NCI-H1436 (cell line): Measurements from ENCODE around the gene TCF12.
"Not testable (repeated sequence)": the region's sequence is repeated elsewhere in the genome, so short reads cannot be mapped to it uniquely, and the experiment has no call there.

ENCODE experiments used
- DNase-seq: peaks from one replicate; lab custom pipeline; 2025; lab: John Stamatoyannopoulos, UW

Gene TCF12

GRCh38 chr15:56978898-56979662, 60.6 kb downstream of the TCF12 start:
- DNase-seq = no peak

GRCh38 chr15:56980473-56980872, 62.0 kb downstream of the TCF12 start:
- no peak for DNase-seq

GRCh38 chr15:56981160-56981559, 62.7 kb downstream of the TCF12 start:
- no peak for DNase-seq

- no peak for DNase-seq
Observed at GRCh38 chr15:56982987-56983386, 64.5 kb downstream of the TCF12 start.

GRCh38 chr15:56984681-56985481, 66.4 kb downstream of the TCF12 start:
- no peak for DNase-seq

DNA sequence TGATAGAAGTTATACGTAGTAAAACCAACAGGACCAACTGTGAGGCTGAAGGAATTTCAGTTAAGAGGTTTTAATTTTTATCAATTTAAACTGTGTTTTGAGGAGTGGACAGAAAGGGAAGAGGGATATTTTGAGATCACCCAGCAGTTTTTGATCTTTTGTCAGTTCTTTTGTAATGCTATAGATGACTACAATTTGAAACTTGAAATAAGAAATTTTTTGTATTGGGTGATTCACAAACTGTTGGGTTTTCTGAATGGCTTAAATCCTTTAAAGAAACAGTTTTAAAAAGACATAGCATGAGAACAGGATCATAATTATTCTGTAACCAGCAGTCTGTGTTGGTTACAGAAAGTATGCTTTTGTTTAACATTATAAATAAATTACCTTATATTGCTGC, 67.4 kb downstream of the TCF12 start:
- no peak for DNase-seq

GRCh38 chr15:56987286-56987685, 68.8 kb downstream of the TCF12 start:
- DNase-seq = no peak

GRCh38 chr15:56988219-56988618, 69.8 kb downstream of the TCF12 start:
- no peak for DNase-seq

GRCh38 chr15:56989411-56989924, 71.0 kb downstream of the TCF12 start:
- no peak for DNase-seq

- DNase-seq = no peak
Observed at GRCh38 chr15:56991017-56991416, 72.6 kb downstream of the TCF12 start.

DNA sequence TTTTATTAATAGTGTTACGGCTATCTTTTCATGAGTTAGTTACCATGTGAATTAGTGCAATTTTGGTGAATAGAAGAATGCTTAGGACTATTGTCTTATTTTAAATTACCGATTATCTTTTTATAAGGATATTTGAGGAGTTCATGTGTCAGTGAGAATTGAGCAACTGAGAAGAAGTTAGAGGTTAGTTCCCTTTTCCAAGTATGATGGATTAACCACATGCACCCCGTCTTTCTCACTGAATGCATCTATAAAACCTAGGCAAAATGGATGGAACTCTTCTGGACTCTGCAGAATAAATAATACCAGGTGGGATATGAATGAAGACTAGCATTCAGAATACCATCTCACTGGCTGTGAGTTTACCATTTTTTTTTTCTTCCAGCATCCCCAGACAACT, 74.3 kb downstream of the TCF12 start:
- no peak for DNase-seq

- no peak for DNase-seq
Observed at GRCh38 chr15:56994280-56994679, 75.8 kb downstream of the TCF12 start.

DNA sequence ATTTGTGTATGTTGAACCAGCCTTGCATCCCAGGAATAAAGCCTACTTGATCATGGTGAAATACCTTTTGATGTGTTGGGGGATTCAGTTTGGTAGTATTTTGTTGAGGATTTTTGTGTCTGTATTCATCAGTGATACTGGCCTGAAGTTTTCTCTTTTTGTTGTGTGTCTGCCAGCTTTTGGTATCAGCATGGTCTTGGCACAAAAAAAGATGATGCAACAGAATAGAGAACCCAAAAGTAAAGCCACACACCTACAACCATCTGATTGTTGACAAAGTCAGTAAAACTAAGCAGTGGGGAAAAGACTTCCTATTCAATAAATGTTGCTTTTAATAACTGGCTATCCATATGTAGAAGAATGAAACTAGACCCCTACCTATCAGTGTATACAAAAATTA, 77.6 kb downstream of the TCF12 start:
- no peak for DNase-seq

DNA sequence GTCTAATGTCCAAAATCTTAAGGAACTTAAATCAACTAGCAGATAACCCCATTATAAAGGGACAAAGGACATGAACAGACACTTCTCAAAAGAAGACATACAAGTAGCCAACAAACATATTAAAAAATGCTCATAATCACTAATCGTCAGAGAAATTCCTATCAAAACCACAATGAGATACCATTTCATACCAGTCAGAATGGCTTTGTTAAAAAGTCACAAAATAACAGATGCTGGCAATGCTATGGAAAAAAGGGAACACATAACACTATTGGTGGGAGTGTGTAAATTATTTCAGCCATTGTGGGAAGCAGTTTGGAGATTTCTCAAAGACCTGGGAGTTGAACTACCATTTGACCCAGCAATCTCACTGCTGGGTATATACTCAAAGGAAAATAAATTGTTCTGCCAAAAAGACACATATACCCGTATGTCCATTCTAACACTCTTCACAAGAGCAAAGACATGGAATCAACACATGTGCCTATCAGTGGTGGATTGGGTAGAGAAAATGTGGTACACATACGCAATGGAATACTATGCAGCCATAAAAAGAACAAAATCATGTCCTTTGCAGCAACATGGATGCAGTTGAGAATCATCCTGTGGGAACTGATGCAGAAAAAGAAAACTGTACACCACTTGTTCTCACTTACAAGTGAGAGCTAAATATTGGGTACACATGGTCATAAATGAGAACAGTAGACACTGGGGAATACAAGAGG, 78.5 kb downstream of the TCF12 start:
- no peak for DNase-seq

DNA sequence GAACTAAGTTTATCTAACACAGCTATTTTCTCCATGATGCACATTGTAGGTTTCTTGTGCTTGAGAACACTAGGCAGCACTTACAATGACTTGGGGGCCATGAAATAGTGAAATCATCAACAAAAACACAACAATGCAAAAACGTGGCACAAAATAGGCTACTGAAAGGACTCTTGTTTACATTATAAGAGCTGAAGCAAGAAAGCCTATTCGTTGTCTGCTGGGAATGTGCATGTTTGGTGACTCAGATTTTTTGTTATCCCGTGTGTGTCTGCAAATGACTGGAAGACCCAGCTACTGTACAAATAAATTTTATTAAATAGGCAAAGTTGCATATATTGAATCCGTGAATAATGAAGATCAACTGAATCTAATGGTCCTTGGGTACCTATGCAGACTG, 85.0 kb downstream of the TCF12 start:
- DNase-seq = no peak

DNA sequence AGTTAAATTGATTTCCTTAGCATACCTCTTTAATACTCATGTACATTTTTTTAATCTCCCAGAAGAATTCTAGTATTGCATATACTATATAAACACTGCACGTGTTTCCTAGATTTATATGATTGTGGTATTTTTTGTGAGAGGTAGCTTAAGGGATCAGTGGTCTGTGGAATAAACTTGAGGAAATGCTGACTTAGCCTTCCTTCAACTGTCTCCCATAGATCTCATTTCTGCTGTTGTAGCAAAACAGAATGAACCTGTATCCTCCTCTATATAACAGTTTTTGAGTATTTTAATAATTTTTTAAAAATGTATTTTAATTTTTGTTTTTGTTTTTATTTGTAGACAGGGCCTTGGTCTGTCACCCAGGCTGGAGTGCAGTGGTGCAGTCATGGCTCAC, 86.8 kb downstream of the TCF12 start:
- no peak for DNase-seq

DNA sequence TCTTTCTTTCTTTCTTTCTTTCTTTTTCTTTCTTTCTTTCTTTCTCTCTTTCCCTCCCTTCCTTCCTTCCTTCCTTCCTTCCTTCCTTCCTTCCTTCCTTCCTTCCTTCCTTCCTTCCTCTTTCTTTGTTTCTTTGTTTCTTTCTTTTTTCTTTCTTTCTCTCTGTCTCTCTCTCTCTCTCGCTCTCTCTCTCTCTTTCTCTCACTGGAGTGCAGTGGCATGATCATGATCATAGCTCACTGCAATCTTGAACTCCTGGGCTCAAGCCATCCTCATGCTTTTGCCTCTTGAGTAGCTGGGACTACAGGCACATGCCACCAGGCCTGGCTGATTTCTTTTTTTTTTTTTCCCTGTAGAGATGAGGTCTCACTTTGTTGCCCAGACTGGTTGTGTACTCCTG, 89.4 kb downstream of the TCF12 start:
- not testable (repeated sequence) for DNase-seq

GRCh38 chr15:57010724-57011123, 92.3 kb downstream of the TCF12 start:
- DNase-seq = no peak

DNA sequence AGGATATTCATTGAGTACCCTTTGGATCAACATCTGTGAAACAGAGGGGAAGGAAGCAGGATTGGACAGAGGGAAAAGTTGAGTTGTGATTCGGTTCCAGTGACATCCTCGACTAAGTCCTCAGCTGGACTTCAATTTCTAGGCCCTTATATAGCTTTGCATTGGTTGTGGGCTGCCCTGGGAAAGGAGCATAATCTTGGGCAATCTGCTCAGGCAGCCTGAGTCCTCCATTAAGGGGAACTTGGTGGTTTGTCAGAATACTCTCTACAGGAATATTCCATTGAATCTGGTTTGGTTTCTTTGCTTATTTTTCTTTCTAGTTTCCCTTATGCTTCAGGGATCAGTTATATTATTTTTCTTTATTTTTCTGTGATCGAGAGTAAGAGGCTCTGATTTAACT, 94.1 kb downstream of the TCF12 start:
- no peak for DNase-seq

- DNase-seq = not testable (repeated sequence)
Observed at GRCh38 chr15:57014896-57015295, 96.5 kb downstream of the TCF12 start.

DNA sequence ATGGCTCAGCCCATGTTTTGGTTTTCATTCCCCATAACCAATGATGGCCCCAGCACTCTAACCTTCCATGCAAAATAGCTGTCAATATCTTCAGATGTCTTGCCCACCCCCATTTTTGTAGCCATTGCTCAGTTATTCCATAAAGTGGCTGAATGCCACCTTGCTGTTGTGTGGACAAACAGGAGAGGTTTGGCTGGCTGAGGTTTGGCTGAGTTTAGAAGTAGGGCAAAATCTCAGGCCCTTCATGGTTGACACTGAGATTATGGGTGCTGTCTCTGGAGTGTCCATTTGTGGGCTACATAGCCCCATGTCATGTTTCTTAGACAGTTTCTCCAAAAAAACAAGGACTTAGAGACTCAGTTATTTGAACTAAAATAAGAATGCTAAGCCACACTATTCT, 96.9 kb downstream of the TCF12 start:
- DNase-seq = no peak

GRCh38 chr15:57015897-57016296, 97.5 kb downstream of the TCF12 start:
- DNase-seq = no peak

GRCh38 chr15:57017024-57017423, 98.6 kb downstream of the TCF12 start:
- no peak for DNase-seq
